Liver (tissue), 9 donors: ENCODE results near the gene LCMT1. TPM values are rescaled to one million over a fixed set of nuclear protein-coding genes. Genes with fewer than 3 reads are reported as not detected.

ENCODE experiments used
- DNase-seq: peaks from one replicate; pipeline ENCODE4 v3.0.0-alpha.2; 2017; ENCODE audit warnings: low spot score
- H3K27ac ChIP-seq, 2 donors: one replicate each; pipeline ENCODE4 v1.7.0; 2013; ENCODE audit warnings: inconsistent platforms in 2 of 2, low read length in 2 of 2, control low read depth in 1 of 2, low read depth in 1 of 2, mild to moderate bottlenecking in 1 of 2
- H3K27me3 ChIP-seq, 4 donors: one replicate each; pipeline versions ENCODE4 v1.6.1 to v1.7.0; 2013; ENCODE audit warnings: low read length in 3 of 4, inconsistent platforms in 1 of 4, mild to moderate bottlenecking in 1 of 4, moderate library complexity in 1 of 4; ENCODE audit not compliant: control insufficient read depth in 4 of 4, insufficient read depth in 4 of 4
- H3K36me3 ChIP-seq, 4 donors: one replicate each; pipeline versions ENCODE4 v1.6.1 to v1.7.0; 2013; ENCODE audit warnings: low read length in 3 of 4, mild to moderate bottlenecking in 3 of 4, low read depth in 1 of 4, moderate library complexity in 1 of 4; ENCODE audit not compliant: control insufficient read depth in 4 of 4, insufficient read depth in 3 of 4
- H3K4me1 ChIP-seq, 4 donors: one replicate each; pipeline versions ENCODE4 v1.6.1 to v1.7.0; 2013; ENCODE audit warnings: low read length in 3 of 4, mild to moderate bottlenecking in 3 of 4, moderate library complexity in 1 of 4; ENCODE audit not compliant: control insufficient read depth in 4 of 4, insufficient read depth in 4 of 4
- H3K4me3 ChIP-seq, 3 donors: one replicate each; pipeline versions ENCODE4 v1.6.1 to v1.7.0; 2013; ENCODE audit warnings: low read length in 3 of 3, control low read depth in 1 of 3, low read depth in 1 of 3, mild to moderate bottlenecking in 1 of 3
- H3K9ac ChIP-seq, 2 donors: one replicate each; pipeline ENCODE4 v1.7.0; 2013; ENCODE audit warnings: low read length in 2 of 2, mild to moderate bottlenecking in 2 of 2, moderate library complexity in 2 of 2, control low read depth in 1 of 2, low read depth in 1 of 2
- H3K9me3 ChIP-seq, 4 donors: one replicate each; pipeline versions ENCODE4 v1.6.1 to v1.7.0; 2013; ENCODE audit warnings: low read length in 3 of 4; ENCODE audit not compliant: control insufficient read depth in 4 of 4
- EGR1 ChIP-seq, 2 donors: IDR thresholded peaks; 2 replicates each; pipeline ENCODE4 v1.6.1; 2016 to 2018; ENCODE audit warnings: antibody characterized with exemption in 2 of 2, low read depth in 2 of 2
- FOXA1 ChIP-seq: IDR thresholded peaks from 2 replicates; pipeline ENCODE4 v1.6.1; 2016; ENCODE audit warnings: antibody characterized with exemption
- FOXA2 ChIP-seq: IDR thresholded peaks from 2 replicates; pipeline ENCODE4 v1.6.1; 2016; ENCODE audit warnings: antibody characterized with exemption
- GABPA ChIP-seq, 2 donors: IDR thresholded peaks in 1 of 2; conservative IDR thresholded peaks in 1 of 2; 2 replicates each; pipeline ENCODE4 v1.6.1; 2016; ENCODE audit warnings: antibody characterized with exemption in 2 of 2, mild to moderate bottlenecking in 1 of 2, moderate library complexity in 1 of 2
- HNF4G ChIP-seq: IDR thresholded peaks from 2 replicates; pipeline ENCODE4 v1.6.1; 2016; ENCODE audit warnings: antibody characterized with exemption
- JUND ChIP-seq, 2 donors: IDR thresholded peaks; 2 replicates each; pipeline ENCODE4 v1.6.1; 2016; ENCODE audit warnings: antibody characterized with exemption in 2 of 2
- RAD21 ChIP-seq, 2 donors: IDR thresholded peaks; 2 replicates each; pipeline ENCODE4 v1.6.1; 2016; ENCODE audit warnings: antibody characterized with exemption in 2 of 2, mild to moderate bottlenecking in 2 of 2
- RXRA ChIP-seq, 2 donors: IDR thresholded peaks; 2 replicates each; pipeline ENCODE4 v1.6.1; 2017 to 2018; ENCODE audit warnings: antibody characterized with exemption in 2 of 2, mild to moderate bottlenecking in 1 of 2
- SP1 ChIP-seq: IDR thresholded peaks from 2 replicates; pipeline ENCODE4 v1.6.1; 2018; ENCODE audit warnings: antibody characterized with exemption, mild to moderate bottlenecking
- TAF1 ChIP-seq: conservative IDR thresholded peaks from 2 replicates; pipeline ENCODE4 v1.6.1; 2016; ENCODE audit warnings: antibody characterized with exemption, mild to moderate bottlenecking
- YY1 ChIP-seq: IDR thresholded peaks from 2 replicates; pipeline ENCODE4 v1.6.1; 2016; ENCODE audit warnings: antibody characterized with exemption, mild to moderate bottlenecking
- WGBS: extraction: QIAGEN DNeasy Blood & Tissue Kit; methylation state at CpG from one replicate; pipeline ENCODE4 v1.1.7; 2013; 5-methylcytosine and 5-hydroxymethylcytosine counted together
- polyA plus RNA-seq, 2 donors: library from polyadenylated mRNA; stranded (reverse) in 1 of 2; unstranded in 1 of 2; fragments of 200-250 nt in 1 of 2; fragments of >200 nt in 1 of 2; fragmentation: Nextera tagmentation in 1 of 2; extraction: Ambion mirVana in 1 of 2; gene quantifications; one replicate each; pipeline versions ENCODE4 v1.2.1 to v1.2.3, GENCODE V29; 2013 to 2015
- total RNA-seq, 2 donors: library from RNA; depleted of rRNA; stranded (reverse); fragments of >200 nt; gene quantifications; one replicate each; pipeline ENCODE4 v1.2.3, GENCODE V29; 2014
- TF ChIP-seq, protein P1 (sequence below): IDR thresholded peaks from 2 replicates; pipeline ENCODE4 v1.6.1; 2016; ENCODE audit warnings: antibody characterized with exemption
- TF ChIP-seq, protein P2 (sequence below): IDR thresholded peaks from 2 replicates; pipeline ENCODE4 v1.6.1; 2016; ENCODE audit warnings: antibody characterized with exemption
- TF ChIP-seq, protein P3 (sequence below): IDR thresholded peaks from 2 replicates; pipeline ENCODE4 v1.6.1; 2016; ENCODE audit warnings: antibody characterized with exemption, mild to moderate bottlenecking
- TF ChIP-seq, protein P4 (sequence below): fragments of 150-350 bp; IDR thresholded peaks from 2 replicates; pipeline ENCODE4 v1.5.1; 2017; ENCODE audit warnings: improper control_type of control experiment, low read depth, low read length; ENCODE audit not compliant: missing input control
- TF ChIP-seq, protein P5 (sequence below): IDR thresholded peaks from 2 replicates; pipeline ENCODE4 v1.6.1; 2016; ENCODE audit warnings: antibody characterized with exemption
- donor health status: healthy.
- donor health status: healthy.
- donor health status: healthy.
- donor health status: healthy.
- donor health status: healthy.

The LCMT1 gene
- total and polyA plus RNA-seq, 4 donors = 4.8 to 8.2 (median 6.6) TPM

DNA sequence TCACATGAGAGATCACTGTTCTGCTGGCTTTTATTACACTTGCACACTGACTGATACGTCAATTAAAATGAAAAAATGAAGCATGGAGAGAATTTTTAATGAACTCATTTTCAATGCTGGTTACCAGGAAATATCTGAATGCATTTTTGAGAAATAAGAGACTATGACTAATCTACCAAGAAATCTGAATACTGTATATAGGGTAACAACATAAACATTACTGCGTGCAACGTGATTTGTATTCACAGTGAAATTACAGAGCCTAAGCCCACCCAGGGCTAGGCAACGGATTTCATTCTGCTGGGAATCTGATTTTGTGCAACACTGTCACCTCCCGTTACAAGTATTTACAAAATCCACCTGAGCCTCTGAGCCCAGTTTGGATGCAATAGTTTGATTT, 23.8 kb upstream of the LCMT1 start:
- DNase-seq = no peak
- no peaks in the 10 kb centered on the region for H3K4me1 ChIP-seq
- 82% methylated on average over 5 of the region's 5 CpGs for WGBS
- H3K4me3 ChIP-seq = no peak overlapping the region
- H3K27ac ChIP-seq = no peak overlapping the region
- no peaks in the 10 kb centered on the region for H3K36me3 ChIP-seq
- H3K9me3 ChIP-seq = no peaks in the 10 kb centered on the region
- no peak overlapping the region for H3K9ac ChIP-seq
- TF ChIP-seq, protein P1, sequence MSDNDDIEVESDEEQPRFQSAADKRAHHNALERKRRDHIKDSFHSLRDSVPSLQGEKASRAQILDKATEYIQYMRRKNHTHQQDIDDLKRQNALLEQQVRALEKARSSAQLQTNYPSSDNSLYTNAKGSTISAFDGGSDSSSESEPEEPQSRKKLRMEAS = no peak
- TF ChIP-seq EGR1 (IDR thresholded peaks at IDR 0.05; ENCODE audit: low read depth in 2 of 2) (no peak), SP1 (no peak), TAF1 (no peak), YY1 (no peak), FOXA2 (no peak), RXRA (IDR thresholded peaks at IDR 0.05) (no peak), FOXA1 (no peak), JUND (IDR thresholded peaks at IDR 0.05) (no peak), HNF4G (no peak), GABPA (IDR thresholded peaks at IDR 0.05 in 1 of 2, conservative IDR thresholded peaks at IDR 0.05 in 1 of 2) (no peak), RAD21 (IDR thresholded peaks at IDR 0.05) (no peak)
- TF ChIP-seq, protein P2, sequence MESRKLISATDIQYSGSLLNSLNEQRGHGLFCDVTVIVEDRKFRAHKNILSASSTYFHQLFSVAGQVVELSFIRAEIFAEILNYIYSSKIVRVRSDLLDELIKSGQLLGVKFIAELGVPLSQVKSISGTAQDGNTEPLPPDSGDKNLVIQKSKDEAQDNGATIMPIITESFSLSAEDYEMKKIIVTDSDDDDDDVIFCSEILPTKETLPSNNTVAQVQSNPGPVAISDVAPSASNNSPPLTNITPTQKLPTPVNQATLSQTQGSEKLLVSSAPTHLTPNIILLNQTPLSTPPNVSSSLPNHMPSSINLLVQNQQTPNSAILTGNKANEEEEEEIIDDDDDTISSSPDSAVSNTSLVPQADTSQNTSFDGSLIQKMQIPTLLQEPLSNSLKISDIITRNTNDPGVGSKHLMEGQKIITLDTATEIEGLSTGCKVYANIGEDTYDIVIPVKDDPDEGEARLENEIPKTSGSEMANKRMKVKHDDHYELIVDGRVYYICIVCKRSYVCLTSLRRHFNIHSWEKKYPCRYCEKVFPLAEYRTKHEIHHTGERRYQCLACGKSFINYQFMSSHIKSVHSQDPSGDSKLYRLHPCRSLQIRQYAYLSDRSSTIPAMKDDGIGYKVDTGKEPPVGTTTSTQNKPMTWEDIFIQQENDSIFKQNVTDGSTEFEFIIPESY = no peak
- TF ChIP-seq, protein P3, sequence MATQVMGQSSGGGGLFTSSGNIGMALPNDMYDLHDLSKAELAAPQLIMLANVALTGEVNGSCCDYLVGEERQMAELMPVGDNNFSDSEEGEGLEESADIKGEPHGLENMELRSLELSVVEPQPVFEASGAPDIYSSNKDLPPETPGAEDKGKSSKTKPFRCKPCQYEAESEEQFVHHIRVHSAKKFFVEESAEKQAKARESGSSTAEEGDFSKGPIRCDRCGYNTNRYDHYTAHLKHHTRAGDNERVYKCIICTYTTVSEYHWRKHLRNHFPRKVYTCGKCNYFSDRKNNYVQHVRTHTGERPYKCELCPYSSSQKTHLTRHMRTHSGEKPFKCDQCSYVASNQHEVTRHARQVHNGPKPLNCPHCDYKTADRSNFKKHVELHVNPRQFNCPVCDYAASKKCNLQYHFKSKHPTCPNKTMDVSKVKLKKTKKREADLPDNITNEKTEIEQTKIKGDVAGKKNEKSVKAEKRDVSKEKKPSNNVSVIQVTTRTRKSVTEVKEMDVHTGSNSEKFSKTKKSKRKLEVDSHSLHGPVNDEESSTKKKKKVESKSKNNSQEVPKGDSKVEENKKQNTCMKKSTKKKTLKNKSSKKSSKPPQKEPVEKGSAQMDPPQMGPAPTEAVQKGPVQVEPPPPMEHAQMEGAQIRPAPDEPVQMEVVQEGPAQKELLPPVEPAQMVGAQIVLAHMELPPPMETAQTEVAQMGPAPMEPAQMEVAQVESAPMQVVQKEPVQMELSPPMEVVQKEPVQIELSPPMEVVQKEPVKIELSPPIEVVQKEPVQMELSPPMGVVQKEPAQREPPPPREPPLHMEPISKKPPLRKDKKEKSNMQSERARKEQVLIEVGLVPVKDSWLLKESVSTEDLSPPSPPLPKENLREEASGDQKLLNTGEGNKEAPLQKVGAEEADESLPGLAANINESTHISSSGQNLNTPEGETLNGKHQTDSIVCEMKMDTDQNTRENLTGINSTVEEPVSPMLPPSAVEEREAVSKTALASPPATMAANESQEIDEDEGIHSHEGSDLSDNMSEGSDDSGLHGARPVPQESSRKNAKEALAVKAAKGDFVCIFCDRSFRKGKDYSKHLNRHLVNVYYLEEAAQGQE = no peak
- TF ChIP-seq, protein P4, sequence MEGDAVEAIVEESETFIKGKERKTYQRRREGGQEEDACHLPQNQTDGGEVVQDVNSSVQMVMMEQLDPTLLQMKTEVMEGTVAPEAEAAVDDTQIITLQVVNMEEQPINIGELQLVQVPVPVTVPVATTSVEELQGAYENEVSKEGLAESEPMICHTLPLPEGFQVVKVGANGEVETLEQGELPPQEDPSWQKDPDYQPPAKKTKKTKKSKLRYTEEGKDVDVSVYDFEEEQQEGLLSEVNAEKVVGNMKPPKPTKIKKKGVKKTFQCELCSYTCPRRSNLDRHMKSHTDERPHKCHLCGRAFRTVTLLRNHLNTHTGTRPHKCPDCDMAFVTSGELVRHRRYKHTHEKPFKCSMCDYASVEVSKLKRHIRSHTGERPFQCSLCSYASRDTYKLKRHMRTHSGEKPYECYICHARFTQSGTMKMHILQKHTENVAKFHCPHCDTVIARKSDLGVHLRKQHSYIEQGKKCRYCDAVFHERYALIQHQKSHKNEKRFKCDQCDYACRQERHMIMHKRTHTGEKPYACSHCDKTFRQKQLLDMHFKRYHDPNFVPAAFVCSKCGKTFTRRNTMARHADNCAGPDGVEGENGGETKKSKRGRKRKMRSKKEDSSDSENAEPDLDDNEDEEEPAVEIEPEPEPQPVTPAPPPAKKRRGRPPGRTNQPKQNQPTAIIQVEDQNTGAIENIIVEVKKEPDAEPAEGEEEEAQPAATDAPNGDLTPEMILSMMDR = no peak
- TF ChIP-seq, protein P5, sequence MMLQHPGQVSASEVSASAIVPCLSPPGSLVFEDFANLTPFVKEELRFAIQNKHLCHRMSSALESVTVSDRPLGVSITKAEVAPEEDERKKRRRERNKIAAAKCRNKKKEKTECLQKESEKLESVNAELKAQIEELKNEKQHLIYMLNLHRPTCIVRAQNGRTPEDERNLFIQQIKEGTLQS = no peak
- H3K27me3 ChIP-seq = no peaks in the 10 kb centered on the region

DNA sequence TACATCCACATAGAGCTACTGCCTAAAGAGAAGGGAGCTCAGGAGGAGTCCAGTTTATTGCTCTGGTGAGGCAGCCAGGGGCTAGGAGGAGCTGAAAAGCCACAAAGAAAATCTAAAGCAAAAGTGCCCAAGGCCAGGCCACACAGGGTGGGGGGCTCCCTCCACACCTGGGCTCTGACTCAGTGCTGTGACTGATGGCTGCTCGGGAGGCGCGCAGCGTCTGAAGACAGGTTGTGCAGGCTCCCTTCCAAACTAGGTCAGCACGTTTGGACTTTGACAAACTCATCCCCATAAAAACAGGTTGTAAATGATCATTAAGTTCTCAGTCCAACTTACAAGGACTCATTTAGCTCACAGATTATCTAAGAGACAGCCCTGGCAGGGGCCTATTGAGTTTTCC, 22.2 kb upstream of the LCMT1 start:
- H3K27ac ChIP-seq = no peak overlapping the region
- no peaks in the 10 kb centered on the region for H3K36me3 ChIP-seq
- TF ChIP-seq SP1 (no peak), GABPA (IDR thresholded peaks at IDR 0.05 in 1 of 2, conservative IDR thresholded peaks at IDR 0.05 in 1 of 2) (no peak)
- TF ChIP-seq, protein P4 = no peak
- H3K4me3 ChIP-seq = no peak overlapping the region
- DNase-seq = no peak
- H3K27me3 ChIP-seq = no peaks in the 10 kb centered on the region
- H3K4me1 ChIP-seq = no peaks in the 10 kb centered on the region
- H3K9me3 ChIP-seq = no peaks in the 10 kb centered on the region
- no peak overlapping the region for H3K9ac ChIP-seq
- WGBS = 81% methylated on average over 5 of the region's 5 CpGs
